Measurements from ENCODE around the gene DOCK2.

DNA sequence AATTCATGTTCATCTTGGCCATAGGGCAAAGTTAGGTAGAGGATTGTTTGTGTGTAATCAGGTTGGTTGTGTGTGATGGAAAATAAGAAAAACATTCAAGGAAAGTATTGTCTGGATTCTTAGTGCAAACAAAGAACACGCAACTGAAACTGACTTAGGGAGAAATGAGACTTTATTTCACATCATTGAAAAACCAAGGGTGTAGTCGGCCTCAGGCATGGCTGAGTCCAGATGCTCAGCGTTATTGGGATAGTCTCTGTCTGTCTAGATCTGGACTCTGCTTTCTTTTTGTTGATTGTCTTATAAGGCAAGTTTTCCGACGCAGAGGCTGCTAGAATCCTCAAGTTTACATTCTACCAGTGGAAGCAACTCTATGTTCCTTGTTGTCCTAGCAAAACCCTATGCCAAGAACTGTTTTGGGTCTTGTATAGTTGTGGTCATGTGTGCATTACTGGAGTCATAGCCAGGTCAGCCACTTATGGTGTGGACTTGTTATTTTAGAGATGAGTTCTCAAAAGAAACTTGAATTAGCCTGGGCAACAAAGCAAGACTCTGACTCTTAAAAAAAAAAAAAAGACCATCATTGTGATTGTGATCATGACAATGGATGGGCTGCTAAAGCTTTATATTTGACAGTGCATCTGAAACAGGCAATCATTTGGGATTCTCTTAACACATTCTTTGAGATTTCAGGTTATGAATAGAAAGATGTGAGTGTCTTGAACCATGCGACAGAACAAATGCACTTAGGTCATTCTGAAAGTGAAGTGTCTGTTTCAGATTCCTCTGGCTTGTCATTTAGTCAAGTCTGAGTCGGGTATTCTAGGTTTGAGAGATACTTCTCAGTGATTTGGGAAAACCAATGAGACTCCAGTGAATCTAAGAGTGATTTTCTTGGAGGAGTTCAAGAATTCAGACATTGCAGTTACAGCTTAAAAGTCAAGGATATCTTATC lies 82.6 kb downstream of the DOCK2 start:
- TF ChIP-seq CTCF (IDR thresholded peaks at IDR 0.05) (no peak), POLR2A (IDR thresholded peaks at IDR 0.05) (no peak)

All from uterus (tissue), 2 donors.